Measurements from ENCODE around the gene RPS6KA4. TPM values are rescaled to one million over a fixed set of nuclear protein-coding genes. Genes with fewer than 3 reads are reported as not detected.

Gene RPS6KA4
- total RNA-seq, 1 donor from 2014 or later = 18.7 TPM

DNA sequence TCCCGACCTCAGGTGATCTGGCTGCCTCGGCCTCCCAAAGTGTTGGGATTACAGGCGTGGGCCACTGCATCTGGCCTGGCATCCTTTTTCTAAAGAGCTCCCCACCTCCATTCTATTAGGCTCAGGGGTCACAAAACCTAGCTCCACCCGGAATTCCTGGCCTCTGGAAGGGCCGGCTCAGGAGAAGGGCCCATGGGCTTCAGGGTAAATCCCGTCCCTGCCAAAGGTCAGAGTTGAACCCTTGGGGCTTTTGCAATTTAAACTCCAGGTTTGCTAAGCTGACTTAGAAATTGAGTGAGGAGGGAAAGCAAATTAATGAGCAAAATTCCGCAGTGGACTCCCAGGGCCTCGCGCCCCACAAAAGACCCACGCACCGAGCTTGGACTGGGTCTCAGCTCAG, 48.3 kb downstream of the RPS6KA4 start:
- Mint-ChIP-seq H3K4me1 (ENCODE audit: low read depth) (peaks cover 19% of the 10 kb centered on the region), H3K36me3 (ENCODE audit: insufficient read depth) (no peaks in the 10 kb centered on the region), H3K4me3 (ENCODE audit: low read depth) (no peak overlapping the region), H3K9me3 (ENCODE audit: low read depth) (peaks cover 3% of the 10 kb centered on the region), H3K27ac (no peak overlapping the region), H3K27me3 (peaks cover 6% of the 10 kb centered on the region)
- TF ChIP-seq, protein P1, sequence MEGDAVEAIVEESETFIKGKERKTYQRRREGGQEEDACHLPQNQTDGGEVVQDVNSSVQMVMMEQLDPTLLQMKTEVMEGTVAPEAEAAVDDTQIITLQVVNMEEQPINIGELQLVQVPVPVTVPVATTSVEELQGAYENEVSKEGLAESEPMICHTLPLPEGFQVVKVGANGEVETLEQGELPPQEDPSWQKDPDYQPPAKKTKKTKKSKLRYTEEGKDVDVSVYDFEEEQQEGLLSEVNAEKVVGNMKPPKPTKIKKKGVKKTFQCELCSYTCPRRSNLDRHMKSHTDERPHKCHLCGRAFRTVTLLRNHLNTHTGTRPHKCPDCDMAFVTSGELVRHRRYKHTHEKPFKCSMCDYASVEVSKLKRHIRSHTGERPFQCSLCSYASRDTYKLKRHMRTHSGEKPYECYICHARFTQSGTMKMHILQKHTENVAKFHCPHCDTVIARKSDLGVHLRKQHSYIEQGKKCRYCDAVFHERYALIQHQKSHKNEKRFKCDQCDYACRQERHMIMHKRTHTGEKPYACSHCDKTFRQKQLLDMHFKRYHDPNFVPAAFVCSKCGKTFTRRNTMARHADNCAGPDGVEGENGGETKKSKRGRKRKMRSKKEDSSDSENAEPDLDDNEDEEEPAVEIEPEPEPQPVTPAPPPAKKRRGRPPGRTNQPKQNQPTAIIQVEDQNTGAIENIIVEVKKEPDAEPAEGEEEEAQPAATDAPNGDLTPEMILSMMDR (IDR thresholded peaks at IDR 0.05; ENCODE audit: unreplicated experiment) = no peak
- DNase-seq (ENCODE audit: low spot score, unreplicated experiment) = no peak

DNA sequence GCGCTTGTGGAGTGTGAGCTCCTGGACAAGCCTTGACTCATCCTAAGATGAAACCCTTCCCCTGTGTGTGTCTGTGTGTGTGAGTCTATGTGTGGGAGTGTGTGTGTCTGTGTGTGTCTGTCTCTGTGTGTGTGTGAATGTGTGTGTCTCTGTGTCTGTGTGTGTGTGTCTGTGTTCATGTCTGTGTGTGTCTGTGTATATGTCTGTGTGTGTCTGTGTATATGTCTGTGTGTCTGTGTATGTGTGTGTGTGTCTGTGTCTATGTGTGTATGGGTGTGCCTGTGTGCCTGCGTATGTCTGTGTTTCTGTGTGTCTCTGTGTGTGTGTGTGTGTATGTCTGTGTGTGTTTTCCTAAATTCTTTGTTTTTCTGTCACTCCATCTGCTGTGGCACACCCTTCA, 48.7 kb downstream of the RPS6KA4 start:
- DNase-seq (ENCODE audit: low spot score, unreplicated experiment) = no peak
- Mint-ChIP-seq H3K4me1 (ENCODE audit: low read depth) (peaks cover 19% of the 10 kb centered on the region), H3K27ac (no peak overlapping the region), H3K36me3 (ENCODE audit: insufficient read depth) (no peaks in the 10 kb centered on the region), H3K4me3 (ENCODE audit: low read depth) (no peak overlapping the region), H3K9me3 (ENCODE audit: low read depth) (peaks cover 3% of the 10 kb centered on the region), H3K27me3 (peaks cover 6% of the 10 kb centered on the region)
- TF ChIP-seq, protein P1 (IDR thresholded peaks at IDR 0.05; ENCODE audit: unreplicated experiment) = no peak

DNA sequence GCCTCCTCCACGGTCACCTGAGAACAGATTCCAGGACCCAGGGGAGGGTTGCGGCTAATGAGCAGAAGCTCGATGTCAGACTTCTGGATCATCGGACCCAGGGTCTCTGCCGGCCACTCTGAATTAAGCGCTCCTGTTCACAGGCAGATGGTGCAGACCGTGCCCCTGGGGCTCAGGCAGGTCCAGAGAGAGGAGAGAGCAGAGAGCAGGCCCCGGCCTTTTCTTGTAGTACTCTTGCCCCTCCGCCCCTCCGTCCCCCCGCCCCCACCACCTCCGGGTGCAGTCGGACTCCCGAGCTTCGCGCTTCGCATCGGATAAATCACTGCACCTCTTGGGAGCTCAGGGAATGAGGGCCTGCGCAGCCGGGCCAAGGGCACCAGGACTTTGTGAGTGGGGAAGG, 50.3 kb downstream of the RPS6KA4 start:
- no peak for DNase-seq (ENCODE audit: low spot score, unreplicated experiment)
- peaks cover 2% of the 10 kb centered on the region for H3K9me3 Mint-ChIP-seq (ENCODE audit: low read depth)
- no peak overlapping the region for H3K27ac Mint-ChIP-seq
- peaks cover 19% of the 10 kb centered on the region for H3K4me1 Mint-ChIP-seq (ENCODE audit: low read depth)
- H3K36me3 Mint-ChIP-seq (ENCODE audit: insufficient read depth) = no peaks in the 10 kb centered on the region
- peaks cover 5% of the 10 kb centered on the region for H3K27me3 Mint-ChIP-seq
- no peak overlapping the region for H3K4me3 Mint-ChIP-seq (ENCODE audit: low read depth)
- TF ChIP-seq, protein P1 (IDR thresholded peaks at IDR 0.05; ENCODE audit: unreplicated experiment) = no peak

DNA sequence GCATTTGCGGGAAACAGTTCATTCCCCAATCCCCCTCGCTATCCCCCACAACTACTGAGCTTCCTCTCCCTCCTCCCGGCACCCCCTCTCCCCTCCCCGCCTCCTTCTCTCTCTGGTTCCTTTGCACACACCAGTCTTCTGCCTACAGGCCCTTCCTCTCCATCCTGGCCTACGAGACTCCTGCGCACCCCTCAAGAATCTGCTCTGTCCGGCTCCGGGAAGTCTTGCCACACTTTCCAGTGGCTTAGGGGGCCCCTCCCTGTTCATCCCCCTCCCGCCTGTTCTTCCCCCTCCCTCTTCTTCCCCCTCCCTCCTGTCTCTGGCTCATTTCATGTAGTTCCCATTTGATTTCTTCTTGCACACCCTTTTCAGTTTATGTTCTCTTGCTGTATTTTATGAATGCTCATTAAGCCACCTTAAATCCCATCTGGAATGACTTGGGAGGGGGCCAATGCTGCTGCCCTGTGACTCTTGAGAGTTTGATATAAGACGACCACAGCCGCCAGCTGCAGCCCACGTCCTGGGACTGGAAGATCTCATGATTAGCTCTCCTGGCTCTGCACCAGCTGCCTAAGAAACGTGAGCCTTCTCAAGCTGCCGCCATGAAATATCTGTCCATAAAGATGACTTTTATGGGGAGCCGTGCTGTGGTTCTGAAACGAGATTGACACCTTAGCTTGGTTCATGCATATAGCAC, 50.9 kb downstream of the RPS6KA4 start:
- Mint-ChIP-seq H3K9me3 (ENCODE audit: low read depth) (no peaks in the 10 kb centered on the region), H3K4me3 (ENCODE audit: low read depth) (no peak overlapping the region), H3K27me3 (peaks cover 4% of the 10 kb centered on the region), H3K4me1 (ENCODE audit: low read depth) (peaks cover 20% of the 10 kb centered on the region), H3K27ac (no peak overlapping the region), H3K36me3 (ENCODE audit: insufficient read depth) (no peaks in the 10 kb centered on the region)
- no peak for DNase-seq (ENCODE audit: low spot score, unreplicated experiment)
- TF ChIP-seq, protein P1 (IDR thresholded peaks at IDR 0.05; ENCODE audit: unreplicated experiment) = no peak

DNA sequence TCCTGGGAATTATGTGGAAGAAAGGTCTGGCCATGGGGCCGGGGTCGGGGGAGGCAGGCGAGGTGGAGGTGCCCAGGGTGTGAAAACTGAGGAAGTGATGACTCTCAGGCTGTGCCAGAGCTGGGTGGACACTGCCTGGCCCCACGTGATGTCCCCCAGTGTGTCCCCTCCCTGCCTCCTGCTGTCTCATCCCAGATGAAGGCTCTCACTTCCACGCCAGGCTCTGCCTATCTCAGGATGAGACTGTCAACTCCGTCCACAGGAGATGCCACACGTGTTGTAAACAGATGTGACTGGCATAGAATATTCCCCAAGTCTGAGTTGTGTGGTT, 51.4 kb downstream of the RPS6KA4 start:
- Mint-ChIP-seq H3K4me1 (ENCODE audit: low read depth) (peaks cover 22% of the 10 kb centered on the region), H3K27ac (no peak overlapping the region), H3K27me3 (peaks cover 4% of the 10 kb centered on the region), H3K36me3 (ENCODE audit: insufficient read depth) (no peaks in the 10 kb centered on the region), H3K4me3 (ENCODE audit: low read depth) (no peak overlapping the region), H3K9me3 (ENCODE audit: low read depth) (no peaks in the 10 kb centered on the region)
- TF ChIP-seq, protein P1 (IDR thresholded peaks at IDR 0.05; ENCODE audit: unreplicated experiment) = no peak
- DNase-seq (ENCODE audit: low spot score, unreplicated experiment) = no peak
